Skeletal muscle satellite cell (primary cell): Measurements from ENCODE around the gene LRCH1.

Experiments
- H3K27me3 ChIP-seq: 2 replicates; pipeline ENCODE4 v1.7.0; 2013; ENCODE audit warnings: low read length; ENCODE audit not compliant: control insufficient read depth, insufficient read depth
- H3K36me3 ChIP-seq: 2 replicates; pipeline ENCODE4 v1.7.0; 2013; ENCODE audit warnings: mild to moderate bottlenecking, control low read depth, low read length; ENCODE audit not compliant: insufficient read depth
- H3K4me1 ChIP-seq: 2 replicates; pipeline ENCODE4 v1.7.0; 2013; ENCODE audit warnings: low read length; ENCODE audit not compliant: control insufficient read depth, insufficient read depth
- H3K4me2 ChIP-seq: 2 replicates; pipeline ENCODE4 v1.7.0; 2013; ENCODE audit warnings: mild to moderate bottlenecking, low read length
- H3K4me3 ChIP-seq: 2 replicates; pipeline ENCODE4 v1.7.0; 2013; ENCODE audit warnings: low read length
- H3K9ac ChIP-seq: 2 replicates; pipeline ENCODE4 v1.7.0; 2013; ENCODE audit warnings: mild to moderate bottlenecking, low read depth, low read length, moderate library complexity
- H3K9me3 ChIP-seq: replicated peaks from 2 replicates; pipeline ENCODE4 v1.7.0; 2013; ENCODE audit warnings: mild to moderate bottlenecking, control low read depth, low read length

Gene LRCH1

DNA sequence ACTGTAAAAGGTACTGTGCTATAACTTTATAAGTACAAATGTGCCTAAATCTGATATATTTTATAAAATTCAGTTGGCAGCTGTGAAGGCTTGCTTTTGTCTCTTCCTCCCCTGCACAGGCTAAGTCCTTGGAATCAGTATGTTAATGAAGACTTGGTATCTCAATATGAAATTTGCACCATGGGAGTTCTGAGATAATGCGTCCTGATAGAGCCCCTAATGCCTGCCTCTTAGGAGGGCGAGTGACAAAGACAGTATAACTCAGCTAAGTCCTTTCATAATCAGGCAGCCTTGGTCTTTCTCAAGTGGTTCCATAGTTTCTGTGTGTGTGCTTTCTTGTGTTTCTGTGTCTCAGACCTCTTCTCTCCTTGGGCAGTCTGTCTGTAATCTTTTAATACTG is 14.7 kb downstream of the LRCH1 start:
- Histone ChIP-seq H3K4me3 (no peak overlapping the region), H3K9ac (no peak overlapping the region), H3K4me2 (no peak overlapping the region), H3K9me3 (no peaks in the 10 kb centered on the region), H3K36me3 (no peaks in the 10 kb centered on the region), H3K27me3 (no peaks in the 10 kb centered on the region), H3K4me1 (peaks cover 17% of the 10 kb centered on the region)

DNA sequence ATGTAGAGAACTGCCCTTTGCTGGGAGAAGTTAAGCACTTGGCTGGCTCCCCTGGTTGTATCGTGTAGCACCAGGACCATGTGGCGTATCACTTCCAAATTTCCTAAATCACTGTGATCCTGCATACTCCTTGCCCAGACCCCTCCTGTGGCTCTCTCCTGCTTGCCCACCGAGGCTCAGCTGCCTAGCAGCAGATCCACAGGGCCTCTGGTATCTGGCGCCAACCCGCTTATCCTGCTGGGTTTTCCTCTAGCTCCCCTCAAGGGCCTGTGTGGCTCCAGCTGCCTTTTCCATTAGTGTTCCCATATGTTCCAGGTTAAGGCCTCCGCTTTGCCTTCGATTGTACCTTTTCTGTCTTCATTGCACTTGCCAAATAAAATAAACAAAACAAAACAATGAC is 16.5 kb downstream of the LRCH1 start:
- Histone ChIP-seq H3K9me3 (no peaks in the 10 kb centered on the region), H3K4me1 (peaks cover 17% of the 10 kb centered on the region), H3K4me2 (no peak overlapping the region), H3K4me3 (no peak overlapping the region), H3K27me3 (no peaks in the 10 kb centered on the region), H3K9ac (no peak overlapping the region), H3K36me3 (no peaks in the 10 kb centered on the region)

DNA sequence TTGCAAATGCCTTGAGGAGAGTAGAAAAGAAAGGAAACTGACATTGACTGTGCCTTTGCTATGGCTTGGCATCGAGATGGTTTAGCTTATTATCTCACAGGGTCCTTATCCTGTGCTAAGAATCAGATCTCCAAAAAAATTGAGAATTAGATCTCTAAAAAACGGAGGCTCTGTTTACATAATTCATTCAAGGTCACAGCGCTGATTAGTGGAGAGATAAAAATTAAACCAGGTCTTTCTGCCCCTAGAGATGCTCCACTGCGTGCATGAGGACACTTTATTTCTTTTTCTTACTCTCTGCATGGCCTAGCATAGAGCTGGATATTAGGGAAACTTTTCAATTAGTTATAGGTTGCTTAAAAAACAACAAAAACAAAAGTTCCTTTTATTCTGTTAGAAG is 17.3 kb downstream of the LRCH1 start:
- Histone ChIP-seq H3K9ac (no peak overlapping the region), H3K36me3 (no peaks in the 10 kb centered on the region), H3K27me3 (no peaks in the 10 kb centered on the region), H3K4me2 (no peak overlapping the region), H3K4me3 (no peak overlapping the region), H3K9me3 (no peaks in the 10 kb centered on the region), H3K4me1 (peaks cover 23% of the 10 kb centered on the region)

DNA sequence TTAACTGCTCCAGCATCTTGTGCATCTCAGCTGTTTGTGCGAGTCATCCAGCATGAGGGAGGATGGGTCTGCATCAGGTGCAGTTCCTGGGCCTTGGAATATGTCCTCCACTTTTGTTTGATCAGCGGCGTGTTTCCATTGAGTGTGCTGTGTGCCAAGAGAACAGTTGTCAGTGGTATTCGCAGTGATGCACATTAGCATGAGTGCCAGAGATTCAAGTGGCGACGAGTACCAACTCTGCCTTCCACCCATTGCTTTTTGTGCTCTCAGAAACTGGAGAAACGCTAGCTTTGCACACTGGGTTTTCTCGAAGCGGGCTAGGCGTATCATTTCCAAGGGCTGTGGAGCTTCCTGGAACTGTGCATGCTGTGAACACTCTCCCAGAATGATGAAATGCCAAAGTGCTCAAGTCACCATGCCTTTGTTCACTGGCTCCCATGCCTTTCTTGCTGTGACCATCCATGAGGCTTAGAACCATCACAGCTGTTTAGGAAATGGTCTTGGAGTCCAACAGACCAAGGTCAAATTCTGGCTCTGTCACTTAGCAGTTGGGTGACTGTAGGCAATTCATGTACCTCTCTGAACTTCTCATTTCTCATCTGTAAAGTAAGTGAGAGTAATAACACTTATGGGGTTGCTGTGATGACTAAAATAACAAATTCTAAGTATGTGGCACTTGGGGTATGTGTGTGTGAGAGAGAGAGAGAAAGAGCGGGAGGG is 18.4 kb downstream of the LRCH1 start:
- Histone ChIP-seq H3K4me1 (peaks cover 32% of the 10 kb centered on the region), H3K4me3 (peak overlapping the region; percentile 20), H3K9me3 (no peaks in the 10 kb centered on the region), H3K36me3 (no peaks in the 10 kb centered on the region), H3K4me2 (peak overlapping the region; percentile 66), H3K9ac (peak overlapping the region; percentile 3), H3K27me3 (no peaks in the 10 kb centered on the region)

DNA sequence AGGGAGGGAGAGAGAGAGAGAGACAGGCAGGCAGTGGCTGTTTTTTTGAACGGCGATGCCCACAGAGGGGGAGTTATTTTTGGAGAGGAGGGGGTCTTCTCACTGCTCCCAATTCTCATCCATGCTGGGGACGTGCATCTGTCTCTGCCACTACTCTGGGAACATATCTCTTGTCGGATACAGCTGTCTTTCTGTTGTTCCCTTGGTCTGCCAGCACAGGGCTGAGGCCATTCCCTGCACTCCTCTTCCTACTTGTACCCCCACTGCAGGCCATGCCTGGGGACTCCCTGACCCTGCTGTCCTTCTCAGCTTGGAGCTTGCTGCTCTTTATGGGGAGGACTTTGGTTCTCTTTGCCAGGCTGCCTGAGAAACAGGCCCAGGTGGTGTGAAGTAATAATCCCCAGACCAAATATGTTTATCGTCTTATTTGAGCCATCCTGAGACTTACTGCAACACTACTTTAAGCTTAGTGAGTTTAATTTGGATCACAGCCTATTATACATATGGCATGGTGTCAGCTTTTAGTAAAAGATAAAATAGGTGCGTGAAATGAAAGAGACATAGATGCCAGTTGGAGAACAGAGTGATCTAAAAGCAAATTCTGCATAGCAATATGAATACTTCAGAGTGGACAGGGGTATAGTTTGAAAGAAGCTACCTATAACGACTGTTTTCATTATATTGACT is 19.1 kb downstream of the LRCH1 start:
- Histone ChIP-seq H3K4me1 (peaks cover 34% of the 10 kb centered on the region), H3K9ac (peak overlapping the region; percentile 1), H3K4me3 (no peak overlapping the region), H3K9me3 (no peaks in the 10 kb centered on the region), H3K27me3 (no peaks in the 10 kb centered on the region), H3K36me3 (no peaks in the 10 kb centered on the region), H3K4me2 (peak overlapping the region; percentile 66)

DNA sequence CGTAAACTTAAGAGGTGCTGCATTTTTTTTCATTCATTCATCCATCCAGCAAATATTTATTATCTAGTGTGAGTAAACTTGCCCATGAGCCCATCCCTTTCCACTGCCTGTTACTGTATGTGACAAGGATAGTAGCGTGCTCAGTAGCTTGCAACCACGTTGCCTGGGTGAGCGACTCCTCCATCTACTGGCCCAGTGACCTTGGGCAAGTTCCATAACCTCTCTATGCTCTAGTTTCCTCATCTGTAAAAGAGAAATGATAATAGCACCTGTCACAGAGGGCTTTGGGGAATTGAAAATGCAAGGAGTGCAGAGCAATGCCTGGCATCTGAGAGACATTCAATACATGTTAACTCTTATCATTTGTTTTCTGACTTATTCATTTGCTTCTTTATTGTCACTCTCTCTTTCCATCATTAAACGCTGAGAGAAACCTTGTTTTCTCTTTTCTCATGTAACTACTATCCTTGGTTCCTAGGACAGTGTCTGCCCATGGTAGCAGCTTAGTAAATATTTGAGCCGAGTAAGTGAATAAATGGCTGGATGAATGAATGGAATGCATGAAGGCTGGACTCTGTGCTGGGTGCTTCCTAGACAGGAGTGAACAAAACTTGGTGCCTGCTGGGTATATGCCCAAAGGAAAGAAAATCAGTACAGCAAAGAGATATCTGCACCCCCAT is 19.9 kb downstream of the LRCH1 start:
- no peak overlapping the region for H3K9ac ChIP-seq
- H3K4me3 ChIP-seq, result no peak overlapping the region
- H3K36me3 ChIP-seq, result no peaks in the 10 kb centered on the region
- H3K27me3 ChIP-seq, result no peaks in the 10 kb centered on the region
- H3K4me2 ChIP-seq, result no peak overlapping the region
- H3K9me3 ChIP-seq, result no peaks in the 10 kb centered on the region
- peaks cover 34% of the 10 kb centered on the region for H3K4me1 ChIP-seq

DNA sequence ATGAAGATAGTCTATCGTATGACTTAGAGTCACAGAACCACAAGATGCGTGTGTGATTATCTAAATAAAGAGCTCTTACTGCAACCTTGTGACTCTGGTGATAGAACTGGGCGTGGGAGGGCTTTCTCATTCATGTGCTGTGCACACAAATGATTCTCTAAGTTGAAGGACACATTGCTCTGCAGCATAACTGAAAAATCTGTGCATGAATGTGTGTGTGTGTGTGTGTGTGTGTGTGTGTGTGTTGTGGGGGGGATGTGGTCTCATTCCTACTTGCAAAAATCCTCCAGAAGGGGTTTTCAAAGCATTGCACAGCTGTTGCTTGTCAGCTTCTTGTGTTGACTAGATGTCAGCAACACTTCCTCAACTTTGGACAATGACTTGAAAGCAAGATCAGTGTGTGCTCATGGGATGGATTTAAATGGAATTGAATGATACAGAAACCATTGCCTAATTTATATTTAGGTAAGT is 22.4 kb downstream of the LRCH1 start:
- no peaks in the 10 kb centered on the region for H3K36me3 ChIP-seq
- peaks cover 45% of the 10 kb centered on the region for H3K4me1 ChIP-seq
- no peaks in the 10 kb centered on the region for H3K9me3 ChIP-seq
- peak overlapping the region; percentile 61 for H3K4me2 ChIP-seq
- H3K9ac ChIP-seq, result peak overlapping the region; percentile 25
- no peaks in the 10 kb centered on the region for H3K27me3 ChIP-seq
- peak overlapping the region; percentile 5 for H3K4me3 ChIP-seq

DNA sequence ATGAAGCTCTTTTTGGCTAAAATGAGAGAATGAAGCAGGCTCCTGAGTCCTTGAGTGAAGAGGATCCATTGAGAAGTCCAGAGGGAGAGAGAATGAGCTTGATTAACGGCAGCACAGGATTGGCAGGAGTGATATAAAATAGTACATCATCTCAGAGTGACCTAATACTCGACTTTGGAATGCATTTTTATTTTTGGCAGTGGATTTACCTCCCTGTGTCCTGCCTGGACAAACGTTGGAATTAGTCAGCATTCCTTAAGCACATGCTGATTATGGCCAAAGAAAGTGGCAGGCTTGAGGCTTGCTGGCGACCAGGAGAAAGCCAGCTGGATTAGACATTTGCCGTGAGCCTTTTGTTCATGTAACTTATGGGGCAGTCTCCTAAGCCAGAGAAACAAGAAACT is 22.9 kb downstream of the LRCH1 start:
- Histone ChIP-seq H3K4me2 (peak overlapping the region; percentile 61), H3K4me3 (peak overlapping the region; percentile 5), H3K36me3 (no peaks in the 10 kb centered on the region), H3K27me3 (no peaks in the 10 kb centered on the region), H3K4me1 (peaks cover 45% of the 10 kb centered on the region), H3K9ac (peak overlapping the region; percentile 25), H3K9me3 (no peaks in the 10 kb centered on the region)

DNA sequence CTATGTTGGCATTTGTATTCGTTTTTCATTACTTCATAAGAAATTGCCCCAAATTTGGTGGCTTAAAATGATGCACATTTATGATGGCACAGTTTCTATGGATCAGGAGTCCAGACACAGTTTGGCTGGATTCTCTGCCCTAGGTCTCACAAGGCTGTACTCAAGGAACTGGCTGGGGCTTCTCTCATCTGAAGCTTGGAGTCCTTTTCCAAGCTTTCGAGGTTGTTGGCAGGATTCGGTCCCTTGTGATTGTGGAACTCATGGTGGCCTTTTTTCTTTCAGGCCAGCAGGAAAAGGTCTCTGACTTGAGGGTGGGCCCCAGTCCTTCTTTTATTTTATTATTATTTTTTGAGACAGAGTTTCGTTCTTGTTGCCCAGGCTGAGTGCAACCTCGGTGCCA is 23.8 kb downstream of the LRCH1 start:
- Histone ChIP-seq H3K36me3 (no peaks in the 10 kb centered on the region), H3K9me3 (no peaks in the 10 kb centered on the region), H3K4me3 (no peak overlapping the region), H3K4me1 (peaks cover 36% of the 10 kb centered on the region), H3K9ac (no peak overlapping the region), H3K27me3 (no peaks in the 10 kb centered on the region), H3K4me2 (no peak overlapping the region)

DNA sequence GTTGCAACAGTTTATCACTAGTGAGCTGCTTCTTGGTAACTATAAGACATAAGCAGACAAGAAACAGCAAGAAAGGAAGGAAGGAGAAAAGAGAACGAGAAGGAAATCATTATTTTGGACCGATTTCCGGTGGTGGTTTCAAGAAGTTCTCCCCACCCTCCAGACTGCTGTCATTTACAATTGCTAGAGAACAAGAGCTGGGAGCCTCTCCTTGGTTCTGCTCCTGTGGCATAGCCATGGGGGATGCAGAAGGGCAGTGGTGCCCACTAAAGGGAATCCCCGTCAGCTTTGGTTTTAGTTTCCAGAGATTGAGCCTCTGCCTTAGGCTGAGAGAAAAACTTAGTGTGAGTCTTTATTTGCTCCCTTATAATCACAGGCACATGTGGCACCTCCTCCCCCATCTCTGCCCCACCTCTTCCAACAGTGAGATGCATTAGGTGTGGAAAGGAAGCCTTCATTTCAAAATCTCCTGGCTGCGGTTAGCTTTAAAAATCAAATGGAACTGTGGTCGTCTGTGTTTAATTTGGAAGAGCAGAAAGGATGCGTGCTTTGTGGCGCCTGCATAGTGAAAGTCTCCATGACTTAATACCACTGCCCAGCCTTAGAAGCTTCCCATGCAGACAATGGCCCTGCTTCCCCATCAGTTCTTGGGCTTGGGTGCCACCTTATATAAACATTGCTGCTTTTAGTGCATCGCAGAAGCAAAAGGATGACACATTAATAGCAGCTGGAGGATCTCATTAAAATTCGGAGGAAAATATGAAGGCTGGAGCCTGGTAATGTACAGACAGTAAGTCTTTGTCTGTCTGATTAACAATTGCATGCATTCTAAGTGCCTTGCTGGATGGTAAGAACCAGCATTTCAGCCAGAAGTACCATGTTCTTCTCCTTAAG is 25.0 kb downstream of the LRCH1 start:
- Histone ChIP-seq H3K9ac (no peak overlapping the region), H3K36me3 (no peaks in the 10 kb centered on the region), H3K27me3 (no peaks in the 10 kb centered on the region), H3K4me2 (no peak overlapping the region), H3K4me1 (peaks cover 31% of the 10 kb centered on the region), H3K9me3 (no peaks in the 10 kb centered on the region), H3K4me3 (no peak overlapping the region)

DNA sequence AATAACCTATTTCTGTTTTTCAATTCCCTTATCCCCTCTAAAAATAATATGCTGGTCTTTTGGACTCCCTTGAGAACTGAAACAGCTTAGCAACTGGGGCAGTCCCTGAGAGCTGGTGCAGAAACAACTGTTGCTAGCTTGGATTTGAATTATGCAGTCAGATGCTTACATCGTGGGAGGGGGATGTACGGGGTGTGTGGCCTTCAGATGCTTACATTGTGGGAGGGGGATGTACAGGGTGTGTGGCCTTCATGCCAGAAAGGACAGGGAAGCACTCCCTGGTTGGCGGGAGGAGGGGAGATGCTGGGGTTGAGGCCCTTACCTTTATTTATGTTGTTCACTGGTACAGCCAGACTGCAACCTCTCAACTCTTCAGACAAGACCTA is 25.6 kb downstream of the LRCH1 start:
- H3K9me3 ChIP-seq, result no peaks in the 10 kb centered on the region
- H3K36me3 ChIP-seq, result no peaks in the 10 kb centered on the region
- no peak overlapping the region for H3K4me2 ChIP-seq
- H3K27me3 ChIP-seq, result no peaks in the 10 kb centered on the region
- H3K9ac ChIP-seq, result no peak overlapping the region
- peaks cover 31% of the 10 kb centered on the region for H3K4me1 ChIP-seq
- no peak overlapping the region for H3K4me3 ChIP-seq
